ENCODE measurements around the gene ACSBG1.

The ACSBG1 gene

DNA sequence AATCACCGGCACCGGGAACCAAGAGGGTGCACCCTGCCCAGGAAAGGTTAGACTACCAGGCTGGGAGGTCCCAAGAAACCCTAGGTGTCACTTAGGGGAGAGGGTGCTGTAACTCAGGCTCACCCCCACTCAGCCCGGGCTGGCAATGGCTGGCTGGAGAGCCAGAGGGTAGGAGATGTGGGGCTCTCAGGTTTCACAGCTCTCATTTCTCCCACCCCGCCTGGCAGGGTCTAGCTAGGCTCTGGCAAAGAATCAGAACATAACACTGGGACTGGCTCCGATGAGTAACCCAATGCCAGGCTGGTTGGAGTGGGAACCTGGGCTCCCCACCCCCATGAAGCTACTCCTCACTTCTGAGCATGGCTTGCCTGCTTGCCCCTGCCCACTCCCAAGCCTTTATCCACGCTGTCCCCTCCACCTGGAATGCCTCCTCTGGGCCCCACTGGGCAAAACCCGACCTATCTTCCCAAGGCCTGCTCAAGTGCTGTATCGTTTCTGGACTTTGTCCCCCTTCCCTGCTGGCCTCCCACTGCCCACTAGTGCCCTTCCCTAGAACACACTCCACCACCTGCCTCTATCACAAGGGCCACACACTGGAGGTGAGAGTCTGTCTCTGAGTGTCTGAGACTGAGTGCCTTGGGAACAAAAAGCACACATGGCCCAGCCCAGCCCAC is 105.2 kb downstream of the ACSBG1 start:
- no peak for DNase-seq

DNA sequence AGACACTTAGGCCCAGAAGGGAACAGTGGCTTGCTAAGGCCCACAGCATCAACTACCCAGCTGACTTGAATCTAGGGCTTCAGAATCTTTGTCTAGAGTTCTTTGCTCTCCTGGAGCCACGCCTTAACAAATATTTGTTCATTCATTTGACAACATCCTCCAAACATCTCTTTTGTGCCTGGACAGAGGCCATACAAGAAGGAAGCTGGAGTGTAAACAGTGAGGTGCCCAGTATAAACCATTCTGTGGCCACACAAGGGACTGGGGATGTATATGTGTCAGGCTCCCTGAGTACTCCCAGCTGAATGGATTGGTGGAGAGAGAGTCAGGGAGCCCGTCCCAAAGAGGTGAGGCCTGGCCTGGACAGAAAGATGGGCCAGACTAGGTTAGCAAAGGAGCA is 106.5 kb downstream of the ACSBG1 start:
- no peak for DNase-seq

DNA sequence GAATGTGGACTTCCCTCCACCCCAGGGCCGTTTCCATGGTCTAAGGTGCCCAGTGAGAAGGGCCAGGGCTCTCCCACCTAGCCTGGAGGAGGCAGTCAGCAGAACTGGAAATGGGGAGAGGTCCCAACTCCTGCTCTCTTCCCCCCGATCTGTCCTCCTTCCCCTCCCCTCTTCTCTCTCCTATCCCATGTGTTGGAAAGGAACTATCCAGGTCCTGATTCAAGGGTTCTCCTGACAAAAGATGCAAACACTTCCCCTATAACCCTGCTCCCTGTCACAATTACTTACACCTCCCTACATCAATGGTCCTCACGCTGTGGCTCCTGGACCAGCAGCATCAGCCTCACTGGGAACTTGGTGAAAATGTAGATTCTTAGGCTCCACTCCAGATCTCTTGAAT is 109.1 kb downstream of the ACSBG1 start:
- no peak for DNase-seq

DNA sequence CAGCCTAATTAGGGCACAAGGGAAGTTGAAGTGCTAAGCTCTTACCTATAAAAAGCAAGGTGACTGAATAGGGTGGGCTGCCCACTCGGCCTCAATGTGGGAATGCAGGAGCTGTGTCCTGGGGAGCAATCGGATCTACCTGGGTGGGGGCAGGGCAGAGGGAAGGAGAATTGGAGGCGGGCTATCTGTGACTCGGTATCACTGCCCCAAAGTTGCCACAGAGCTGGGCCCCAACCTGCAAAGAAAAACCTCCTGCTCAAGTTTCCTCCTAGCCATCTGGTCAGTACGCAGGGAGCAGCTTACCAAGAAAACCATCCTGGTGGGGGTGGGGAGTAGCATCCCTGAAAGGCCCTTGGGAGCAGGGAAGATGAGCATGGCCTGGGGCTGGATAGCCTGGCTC is 113.8 kb downstream of the ACSBG1 start:
- DNase-seq = no peak
